ENCODE measurements around the gene TASP1.

Gene TASP1

GRCh38 chr20:13412806-13413445, 225.8 kb downstream of the TASP1 start:
- H3K79me2 ChIP-seq (ENCODE audit: control insufficient read depth, insufficient read depth, low read length, poor library complexity): no peaks in the 10 kb centered on the region
- H4K12ac ChIP-seq (ENCODE audit: low read depth, low read length): no peak overlapping the region
- H4K8ac ChIP-seq (ENCODE audit: low read depth, low read length): no peak overlapping the region
- H3K4me3 ChIP-seq (ENCODE audit: low read depth, low read length): no peak overlapping the region
- H3K4me2 ChIP-seq (ENCODE audit: low read length): no peak overlapping the region
- H3K27ac ChIP-seq (ENCODE audit: low read depth, low read length): no peak overlapping the region
- H3K4ac ChIP-seq (ENCODE audit: low read depth, low read length): no peak overlapping the region
- no peak overlapping the region for H2BK5ac ChIP-seq (ENCODE audit: low read depth, low read length, poor library complexity)
- DNase-seq: peak in 1 of 2 donors; percentile 19
- H3K23ac ChIP-seq (ENCODE audit: low read length): no peak overlapping the region
- H2BK120ac ChIP-seq (ENCODE audit: insufficient read depth, low read length, poor library complexity): no peak overlapping the region
- H3K27me3 ChIP-seq (ENCODE audit: insufficient read depth, low read length): no peaks in the 10 kb centered on the region
- H3K79me1 ChIP-seq (ENCODE audit: low read length): no peaks in the 10 kb centered on the region
- no peaks in the 10 kb centered on the region for H3K9me3 ChIP-seq (ENCODE audit: insufficient read depth, low read depth, low read length)
- no peak overlapping the region for H2AFZ ChIP-seq (ENCODE audit: insufficient read depth, low read length, poor library complexity)
- H3K4me1 ChIP-seq (ENCODE audit: control insufficient read depth in 1 of 2, insufficient read depth in 2 of 2, low read length in 2 of 2): no peaks in the 10 kb centered on the region
- peaks cover 0 to 2% of the 10 kb centered on the region in 2 experiments for H3K36me3 ChIP-seq (ENCODE audit: control insufficient read depth in 1 of 2, insufficient read depth in 2 of 2, low read length in 2 of 2)
- WGBS (ENCODE audit: extremely low coverage, insufficient coverage, insufficient read length): no CpG with 5 or more reads among the region's 3 CpGs
- H3K9ac ChIP-seq (ENCODE audit: low read length): no peak overlapping the region
- no peak overlapping the region for H4K91ac ChIP-seq (ENCODE audit: low read depth, low read length)
- H2AK5ac ChIP-seq (ENCODE audit: low read length): no peak overlapping the region
- H3K18ac ChIP-seq (ENCODE audit: low read length): no peak overlapping the region
- H3K14ac ChIP-seq (ENCODE audit: low read length): no peak overlapping the region
- H2BK12ac ChIP-seq (ENCODE audit: low read length): no peak overlapping the region

GRCh38 chr20:13404293-13404692, 234.4 kb downstream of the TASP1 start:
- DNase-seq: no peak
- no peaks in the 10 kb centered on the region for H3K36me3 ChIP-seq (ENCODE audit: control insufficient read depth in 1 of 2, insufficient read depth in 2 of 2, low read length in 2 of 2)
- H4K91ac ChIP-seq (ENCODE audit: low read depth, low read length): no peak overlapping the region
- no peaks in the 10 kb centered on the region for H3K27me3 ChIP-seq (ENCODE audit: insufficient read depth, low read length)
- no peak overlapping the region for H3K4me3 ChIP-seq (ENCODE audit: low read depth, low read length)
- H3K27ac ChIP-seq (ENCODE audit: low read depth, low read length): no peak overlapping the region
- no peaks in the 10 kb centered on the region for H3K79me2 ChIP-seq (ENCODE audit: control insufficient read depth, insufficient read depth, low read length, poor library complexity)
- no peak overlapping the region for H3K14ac ChIP-seq (ENCODE audit: low read length)
- WGBS (ENCODE audit: extremely low coverage, insufficient coverage, insufficient read length): no CpG with 5 or more reads among the region's 4 CpGs
- H3K4me1 ChIP-seq (ENCODE audit: control insufficient read depth in 1 of 2, insufficient read depth in 2 of 2, low read length in 2 of 2): no peaks in the 10 kb centered on the region
- H3K4me2 ChIP-seq (ENCODE audit: low read length): no peak overlapping the region
- no peak overlapping the region for H3K18ac ChIP-seq (ENCODE audit: low read length)
- H4K8ac ChIP-seq (ENCODE audit: low read depth, low read length): no peak overlapping the region
- H4K12ac ChIP-seq (ENCODE audit: low read depth, low read length): no peak overlapping the region
- H2BK120ac ChIP-seq (ENCODE audit: insufficient read depth, low read length, poor library complexity): no peak overlapping the region
- no peak overlapping the region for H2AK5ac ChIP-seq (ENCODE audit: low read length)
- no peak overlapping the region for H2BK12ac ChIP-seq (ENCODE audit: low read length)
- H3K9ac ChIP-seq (ENCODE audit: low read length): no peak overlapping the region
- H3K23ac ChIP-seq (ENCODE audit: low read length): no peak overlapping the region
- no peaks in the 10 kb centered on the region for H3K9me3 ChIP-seq (ENCODE audit: insufficient read depth, low read depth, low read length)
- no peak overlapping the region for H2BK5ac ChIP-seq (ENCODE audit: low read depth, low read length, poor library complexity)
- no peak overlapping the region for H2AFZ ChIP-seq (ENCODE audit: insufficient read depth, low read length, poor library complexity)
- no peak overlapping the region for H3K4ac ChIP-seq (ENCODE audit: low read depth, low read length)
- H3K79me1 ChIP-seq (ENCODE audit: low read length): no peaks in the 10 kb centered on the region

- H3K14ac ChIP-seq (ENCODE audit: low read length): no peak overlapping the region
- H2AK5ac ChIP-seq (ENCODE audit: low read length): no peak overlapping the region
- H3K4me2 ChIP-seq (ENCODE audit: low read length): no peak overlapping the region
- no peak overlapping the region for H2BK5ac ChIP-seq (ENCODE audit: low read depth, low read length, poor library complexity)
- H3K4me1 ChIP-seq (ENCODE audit: control insufficient read depth in 1 of 2, insufficient read depth in 2 of 2, low read length in 2 of 2): no peaks in the 10 kb centered on the region
- DNase-seq: no peak
- no peak overlapping the region for H2AFZ ChIP-seq (ENCODE audit: insufficient read depth, low read length, poor library complexity)
- no peak overlapping the region for H4K91ac ChIP-seq (ENCODE audit: low read depth, low read length)
- no peak overlapping the region for H3K23ac ChIP-seq (ENCODE audit: low read length)
- H2BK120ac ChIP-seq (ENCODE audit: insufficient read depth, low read length, poor library complexity): no peak overlapping the region
- no peak overlapping the region for H3K4me3 ChIP-seq (ENCODE audit: low read depth, low read length)
- no CpG with 5 or more reads among the region's 2 CpGs for WGBS (ENCODE audit: extremely low coverage, insufficient coverage, insufficient read length)
- H3K27me3 ChIP-seq (ENCODE audit: insufficient read depth, low read length): no peaks in the 10 kb centered on the region
- H2BK12ac ChIP-seq (ENCODE audit: low read length): no peak overlapping the region
- H3K18ac ChIP-seq (ENCODE audit: low read length): no peak overlapping the region
- H3K27ac ChIP-seq (ENCODE audit: low read depth, low read length): no peak overlapping the region
- no peaks in the 10 kb centered on the region for H3K79me1 ChIP-seq (ENCODE audit: low read length)
- H4K12ac ChIP-seq (ENCODE audit: low read depth, low read length): no peak overlapping the region
- no peak overlapping the region for H3K4ac ChIP-seq (ENCODE audit: low read depth, low read length)
- no peak overlapping the region for H4K8ac ChIP-seq (ENCODE audit: low read depth, low read length)
- H3K9me3 ChIP-seq (ENCODE audit: insufficient read depth, low read depth, low read length): no peaks in the 10 kb centered on the region
- H3K36me3 ChIP-seq (ENCODE audit: control insufficient read depth in 1 of 2, insufficient read depth in 2 of 2, low read length in 2 of 2): no peaks in the 10 kb centered on the region
- no peak overlapping the region for H3K9ac ChIP-seq (ENCODE audit: low read length)
- no peaks in the 10 kb centered on the region for H3K79me2 ChIP-seq (ENCODE audit: control insufficient read depth, insufficient read depth, low read length, poor library complexity)
Measured at GRCh38 chr20:13403453-13403852, 235.3 kb downstream of the TASP1 start.

- H3K4me1 ChIP-seq (ENCODE audit: control insufficient read depth in 1 of 2, insufficient read depth in 2 of 2, low read length in 2 of 2): no peaks in the 10 kb centered on the region
- DNase-seq: no peak
- no peaks in the 10 kb centered on the region for H3K9me3 ChIP-seq (ENCODE audit: insufficient read depth, low read depth, low read length)
- H3K27me3 ChIP-seq (ENCODE audit: insufficient read depth, low read length): no peaks in the 10 kb centered on the region
- no peak overlapping the region for H2BK5ac ChIP-seq (ENCODE audit: low read depth, low read length, poor library complexity)
- H3K79me2 ChIP-seq (ENCODE audit: control insufficient read depth, insufficient read depth, low read length, poor library complexity): no peaks in the 10 kb centered on the region
- no peak overlapping the region for H3K23ac ChIP-seq (ENCODE audit: low read length)
- no peak overlapping the region for H2BK12ac ChIP-seq (ENCODE audit: low read length)
- no peaks in the 10 kb centered on the region for H3K79me1 ChIP-seq (ENCODE audit: low read length)
- H3K36me3 ChIP-seq (ENCODE audit: control insufficient read depth in 1 of 2, insufficient read depth in 2 of 2, low read length in 2 of 2): peaks cover 0 to 1% of the 10 kb centered on the region in 2 experiments
- H3K27ac ChIP-seq (ENCODE audit: low read depth, low read length): no peak overlapping the region
- no peak overlapping the region for H3K4me3 ChIP-seq (ENCODE audit: low read depth, low read length)
- no peak overlapping the region for H3K4ac ChIP-seq (ENCODE audit: low read depth, low read length)
- no peak overlapping the region for H4K8ac ChIP-seq (ENCODE audit: low read depth, low read length)
- no peak overlapping the region for H2AFZ ChIP-seq (ENCODE audit: insufficient read depth, low read length, poor library complexity)
- H2BK120ac ChIP-seq (ENCODE audit: insufficient read depth, low read length, poor library complexity): no peak overlapping the region
- no peak overlapping the region for H3K14ac ChIP-seq (ENCODE audit: low read length)
- WGBS (ENCODE audit: extremely low coverage, insufficient coverage, insufficient read length): no CpG with 5 or more reads among the region's 2 CpGs
- H3K9ac ChIP-seq (ENCODE audit: low read length): no peak overlapping the region
- H3K18ac ChIP-seq (ENCODE audit: low read length): no peak overlapping the region
- no peak overlapping the region for H2AK5ac ChIP-seq (ENCODE audit: low read length)
- no peak overlapping the region for H4K12ac ChIP-seq (ENCODE audit: low read depth, low read length)
- no peak overlapping the region for H3K4me2 ChIP-seq (ENCODE audit: low read length)
- no peak overlapping the region for H4K91ac ChIP-seq (ENCODE audit: low read depth, low read length)
Measured at GRCh38 chr20:13402986-13403385, 235.7 kb downstream of the TASP1 start.
